HCT116 (cell line): ENCODE data around the gene SIVA1.

Experiments used
- EZH2 ChIP-seq: fragments of 200-600 bp; sonication (generic); IDR thresholded peaks from 2 replicates; pipeline ENCODE4 v1.6.1; 2017; ENCODE audit warnings: antibody characterized with exemption, mixed run types
- EZH2phosphoT487 ChIP-seq: fragments of 200-600 bp; IDR thresholded peaks from 2 replicates; pipeline ENCODE4 v1.6.1; 2018; ENCODE audit warnings: antibody characterized with exemption, borderline replicate concordance
- POLR2A ChIP-seq: IDR thresholded peaks from 2 replicates; pipeline ENCODE4 v1.7.0; 2011; ENCODE audit warnings: borderline replicate concordance; ENCODE audit not compliant: insufficient read depth, insufficient read length; ENCODE audit errors: extremely low read depth
- POLR2AphosphoS5 ChIP-seq: IDR thresholded peaks from 2 replicates; pipeline ENCODE4 v1.6.1; 2011; ENCODE audit warnings: mild to moderate bottlenecking, low read depth, low read length, moderate library complexity
- RAD21 ChIP-seq: IDR thresholded peaks from 2 replicates; pipeline ENCODE4 v1.6.1; 2012; ENCODE audit warnings: low read depth, mild to moderate bottlenecking
- SRF ChIP-seq: IDR thresholded peaks from 2 replicates; pipeline ENCODE4 v1.6.1; 2012; ENCODE audit warnings: low read depth
- YY1 ChIP-seq: IDR thresholded peaks from 2 replicates; pipeline ENCODE4 v1.6.1; 2011; ENCODE audit warnings: low read length, low read depth, moderate library complexity, mild to moderate bottlenecking; ENCODE audit not compliant: insufficient replicate concordance; ENCODE audit errors: extremely low read depth
- ZNF274 ChIP-seq: fragments of 200-500 bp; sonication (Bioruptor generic); IDR thresholded peaks from 2 replicates; pipeline ENCODE4 v1.6.1; 2014; ENCODE audit warnings: mild to moderate bottlenecking, low read depth, low read length, inconsistent platforms
- TF ChIP-seq, protein P1 (sequence below), 3 experiments: fragments of 200-600 bp in 1 of 3; sonication (generic) in 1 of 3; IDR thresholded peaks in 2 of 3; conservative IDR thresholded peaks in 1 of 3; 2 replicates each; pipeline ENCODE4 v1.5.1; 2012 to 2017; ENCODE audit warnings: low read depth in 2 of 3, low read length in 2 of 3, antibody characterized with exemption in 1 of 3, borderline replicate concordance in 1 of 3, control low read depth in 1 of 3, mild to moderate bottlenecking in 1 of 3, mixed read lengths in 1 of 3, mixed run types in 1 of 3, moderate library complexity in 1 of 3; ENCODE audit not compliant: insufficient read depth in 1 of 3
- TF ChIP-seq, protein P2 (sequence below): IDR thresholded peaks from 2 replicates; pipeline ENCODE4 v1.6.1; 2012

DNA sequence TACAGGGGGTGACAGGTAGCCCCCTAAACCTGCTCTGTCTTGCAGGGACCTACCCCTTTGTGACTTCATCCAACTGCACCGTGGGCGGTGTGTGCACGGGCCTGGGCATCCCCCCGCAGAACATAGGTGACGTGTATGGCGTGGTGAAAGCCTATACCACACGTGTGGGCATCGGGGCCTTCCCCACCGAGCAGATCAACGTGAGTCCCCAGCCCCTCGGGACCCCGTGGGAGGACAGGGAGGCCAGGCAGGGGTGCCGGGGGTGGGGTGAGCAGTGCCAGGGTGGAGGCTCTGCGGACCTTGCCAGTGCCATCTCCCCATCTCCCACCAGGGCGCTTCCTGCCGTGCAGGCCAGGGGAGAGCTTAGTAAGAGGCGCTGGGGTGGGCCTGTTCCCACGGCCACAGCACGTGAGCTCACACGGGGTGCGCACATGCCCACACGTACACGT is 11.1 kb upstream of the SIVA1 start:
- TF ChIP-seq POLR2A (no peak), POLR2AphosphoS5 (no peak), EZH2phosphoT487 (no peak), EZH2 (no peak), RAD21 (no peak), YY1 (no peak), ZNF274 (no peak), SRF (no peak)
- TF ChIP-seq, protein P1, sequence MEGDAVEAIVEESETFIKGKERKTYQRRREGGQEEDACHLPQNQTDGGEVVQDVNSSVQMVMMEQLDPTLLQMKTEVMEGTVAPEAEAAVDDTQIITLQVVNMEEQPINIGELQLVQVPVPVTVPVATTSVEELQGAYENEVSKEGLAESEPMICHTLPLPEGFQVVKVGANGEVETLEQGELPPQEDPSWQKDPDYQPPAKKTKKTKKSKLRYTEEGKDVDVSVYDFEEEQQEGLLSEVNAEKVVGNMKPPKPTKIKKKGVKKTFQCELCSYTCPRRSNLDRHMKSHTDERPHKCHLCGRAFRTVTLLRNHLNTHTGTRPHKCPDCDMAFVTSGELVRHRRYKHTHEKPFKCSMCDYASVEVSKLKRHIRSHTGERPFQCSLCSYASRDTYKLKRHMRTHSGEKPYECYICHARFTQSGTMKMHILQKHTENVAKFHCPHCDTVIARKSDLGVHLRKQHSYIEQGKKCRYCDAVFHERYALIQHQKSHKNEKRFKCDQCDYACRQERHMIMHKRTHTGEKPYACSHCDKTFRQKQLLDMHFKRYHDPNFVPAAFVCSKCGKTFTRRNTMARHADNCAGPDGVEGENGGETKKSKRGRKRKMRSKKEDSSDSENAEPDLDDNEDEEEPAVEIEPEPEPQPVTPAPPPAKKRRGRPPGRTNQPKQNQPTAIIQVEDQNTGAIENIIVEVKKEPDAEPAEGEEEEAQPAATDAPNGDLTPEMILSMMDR (IDR thresholded peaks at IDR 0.05 in 2 of 3, conservative IDR thresholded peaks at IDR 0.05 in 1 of 3; ENCODE audit: borderline replicate concordance in 1 of 3, insufficient read depth in 1 of 3, low read depth in 2 of 3, low read length in 2 of 3), result no peak
- TF ChIP-seq, protein P2, sequence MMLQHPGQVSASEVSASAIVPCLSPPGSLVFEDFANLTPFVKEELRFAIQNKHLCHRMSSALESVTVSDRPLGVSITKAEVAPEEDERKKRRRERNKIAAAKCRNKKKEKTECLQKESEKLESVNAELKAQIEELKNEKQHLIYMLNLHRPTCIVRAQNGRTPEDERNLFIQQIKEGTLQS, result no peak
